Natural killer cell (primary cell): Measurements from ENCODE around the gene HAND1. TPM values are rescaled to one million over a fixed set of nuclear protein-coding genes. Genes with fewer than 3 reads are reported as not detected.

Experiments
- ATAC-seq, 3 donors: fragments of 150-1000 bp in 2 of 3; fragments of 200-7000 bp in 1 of 3; cut with Tn5 transposase; 1 replicate in 1 of 3; 2 replicates in 2 of 3; pipeline ENCODE4 v1.10.0; 2021; ENCODE audit warnings: mild to moderate bottlenecking in 2 of 3, moderate library complexity in 2 of 3
- DNase-seq, 2 donors: peaks; one replicate each; pipeline versions ENCODE4 v3.0.0 to v3.0.0-alpha.2; 2013 to 2021; ENCODE audit warnings: mixed read lengths in 1 of 2
- H3K27ac ChIP-seq: one replicate; pipeline ENCODE4 v1.5.1; 2013; ENCODE audit warnings: mild to moderate bottlenecking, low read length
- H3K27me3 ChIP-seq: one replicate; pipeline ENCODE4 v1.6.1; 2013; ENCODE audit warnings: low read length; ENCODE audit not compliant: control insufficient read depth, insufficient read depth
- H3K36me3 ChIP-seq: one replicate; pipeline ENCODE4 v1.6.1; 2013; ENCODE audit warnings: low read length; ENCODE audit not compliant: control insufficient read depth, insufficient read depth
- H3K4me1 ChIP-seq: one replicate; pipeline ENCODE4 v1.6.1; 2013; ENCODE audit warnings: low read length; ENCODE audit not compliant: control insufficient read depth, insufficient read depth
- H3K4me3 ChIP-seq: one replicate; pipeline ENCODE4 v1.5.1; 2013; ENCODE audit warnings: low read length
- H3K9me3 ChIP-seq: one replicate; pipeline ENCODE4 v1.6.1; 2013; ENCODE audit warnings: low read length; ENCODE audit not compliant: control insufficient read depth, insufficient read depth
- H3K27ac Mint-ChIP-seq, 2 donors: one replicate each; pipeline ENCODE4 v1.8.0; 2022; ENCODE audit warnings: mild to moderate bottlenecking in 2 of 2, mixed read lengths in 2 of 2, moderate library complexity in 1 of 2
- H3K27me3 Mint-ChIP-seq, 2 donors: one replicate each; pipeline ENCODE4 v1.8.0; 2022; ENCODE audit warnings: low read depth in 2 of 2, mixed read lengths in 2 of 2
- H3K36me3 Mint-ChIP-seq: one replicate; pipeline ENCODE4 v1.8.0; 2022; ENCODE audit warnings: mixed read lengths
- H3K4me1 Mint-ChIP-seq, 2 donors: one replicate each; pipeline ENCODE4 v1.8.0; 2022; ENCODE audit warnings: mixed read lengths in 2 of 2
- H3K4me3 Mint-ChIP-seq: one replicate; pipeline ENCODE4 v1.8.0; 2022; ENCODE audit warnings: mild to moderate bottlenecking, moderate library complexity, mixed read lengths
- H3K9me3 Mint-ChIP-seq, 2 donors: one replicate each; pipeline ENCODE4 v1.8.0; 2022; ENCODE audit warnings: mixed read lengths in 2 of 2
- WGBS: methylation state at CpG from one replicate; pipeline ENCODE4 v1.1.7; 2013; ENCODE audit warnings: missing lambda C conversion rate; ENCODE audit not compliant: insufficient coverage; 5-methylcytosine and 5-hydroxymethylcytosine counted together
- intact Hi-C: fragments of 100-400 bp; cut with micrococcal nuclease; formaldehyde crosslinking; loops from one replicate; pipeline ENCODE4 v1.14.2; 2022
- total RNA-seq, 4 donors: library from RNA; stranded (reverse); fragments of 120-200 nt in 1 of 4; gene quantifications; one replicate each; pipeline versions ENCODE4 v1.2.3 to v1.2.4, GENCODE V29; 2013 to 2022
- TF ChIP-seq, protein P1 (sequence below): fragments of 200-600 bp; IDR thresholded peaks from one replicate; pipeline ENCODE4 v1.8.0; 2022; ENCODE audit warnings: antibody characterized with exemption

The HAND1 gene
- total RNA-seq, 3 donors from 2014 or later (not counting 1 experiment from before 2014, with no cell fraction given): not detected

DNA sequence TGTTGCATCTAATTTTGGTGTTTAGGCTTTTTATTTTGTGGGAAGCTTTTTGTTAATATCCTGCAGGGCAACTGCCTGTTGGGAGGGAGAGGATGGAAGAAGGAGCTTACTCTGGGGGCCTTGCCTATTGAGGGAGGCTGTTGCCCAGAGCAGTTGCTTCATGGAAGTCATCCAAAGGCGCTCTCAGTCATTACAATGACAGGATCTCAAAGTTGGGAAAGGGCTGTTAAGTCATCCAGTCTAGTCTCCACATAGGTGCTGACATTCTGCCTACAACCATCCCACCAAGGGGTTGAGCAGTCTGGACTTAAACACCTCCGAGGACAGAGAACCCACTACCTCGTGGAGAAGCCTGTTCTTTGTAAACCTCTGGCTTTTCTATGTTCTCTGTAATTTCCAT lies 19.0 kb downstream of the HAND1 start:
- intact Hi-C loops: no loop called here
- no peaks in the 10 kb centered on the region for H3K27me3 Mint-ChIP-seq
- H3K9me3 Mint-ChIP-seq: no peaks in the 10 kb centered on the region
- no peak overlapping the region for H3K27ac Mint-ChIP-seq
- 92% methylated on average over 3 of the region's 3 CpGs for WGBS
- ATAC-seq (no peak), DNase-seq (no peak)
- H3K4me3 Mint-ChIP-seq: no peak overlapping the region
- Histone ChIP-seq H3K4me1 (no peaks in the 10 kb centered on the region), H3K27ac (no peak overlapping the region), H3K4me3 (no peak overlapping the region), H3K9me3 (no peaks in the 10 kb centered on the region), H3K36me3 (peaks cover 42% of the 10 kb centered on the region), H3K27me3 (no peaks in the 10 kb centered on the region)
- TF ChIP-seq, protein P1, sequence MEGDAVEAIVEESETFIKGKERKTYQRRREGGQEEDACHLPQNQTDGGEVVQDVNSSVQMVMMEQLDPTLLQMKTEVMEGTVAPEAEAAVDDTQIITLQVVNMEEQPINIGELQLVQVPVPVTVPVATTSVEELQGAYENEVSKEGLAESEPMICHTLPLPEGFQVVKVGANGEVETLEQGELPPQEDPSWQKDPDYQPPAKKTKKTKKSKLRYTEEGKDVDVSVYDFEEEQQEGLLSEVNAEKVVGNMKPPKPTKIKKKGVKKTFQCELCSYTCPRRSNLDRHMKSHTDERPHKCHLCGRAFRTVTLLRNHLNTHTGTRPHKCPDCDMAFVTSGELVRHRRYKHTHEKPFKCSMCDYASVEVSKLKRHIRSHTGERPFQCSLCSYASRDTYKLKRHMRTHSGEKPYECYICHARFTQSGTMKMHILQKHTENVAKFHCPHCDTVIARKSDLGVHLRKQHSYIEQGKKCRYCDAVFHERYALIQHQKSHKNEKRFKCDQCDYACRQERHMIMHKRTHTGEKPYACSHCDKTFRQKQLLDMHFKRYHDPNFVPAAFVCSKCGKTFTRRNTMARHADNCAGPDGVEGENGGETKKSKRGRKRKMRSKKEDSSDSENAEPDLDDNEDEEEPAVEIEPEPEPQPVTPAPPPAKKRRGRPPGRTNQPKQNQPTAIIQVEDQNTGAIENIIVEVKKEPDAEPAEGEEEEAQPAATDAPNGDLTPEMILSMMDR: no peak
- peaks cover 16% of the 10 kb centered on the region for H3K36me3 Mint-ChIP-seq
- peaks cover 0 to 5% of the 10 kb centered on the region in 2 donors for H3K4me1 Mint-ChIP-seq

DNA sequence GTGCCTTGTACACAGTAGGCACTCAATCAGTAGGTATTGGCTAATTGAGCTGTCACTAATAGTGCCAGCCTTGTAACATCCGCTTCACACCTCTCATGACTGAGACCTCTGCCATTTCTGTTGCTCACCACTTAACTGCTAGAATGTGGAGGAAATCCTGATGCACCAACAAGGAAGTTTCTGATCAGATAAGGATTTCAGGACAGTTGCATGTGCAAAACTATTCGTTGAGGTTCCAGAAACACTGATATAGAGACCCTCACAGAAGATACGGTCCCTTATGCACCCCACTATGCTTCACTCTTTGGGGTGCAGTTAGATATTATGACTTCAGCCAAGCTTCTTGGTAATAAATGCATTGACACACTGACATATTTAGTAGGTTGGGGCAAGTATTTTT lies 21.5 kb downstream of the HAND1 start:
- no peak overlapping the region for H3K27ac Mint-ChIP-seq
- H3K4me1 Mint-ChIP-seq: peaks cover 0 to 5% of the 10 kb centered on the region in 2 donors
- WGBS: 73% methylated on average over 3 of the region's 3 CpGs
- peaks cover 65% of the 10 kb centered on the region for H3K36me3 ChIP-seq
- no peaks in the 10 kb centered on the region for H3K9me3 ChIP-seq
- intact Hi-C loops: no loop called here
- TF ChIP-seq, protein P1: no peak
- H3K27me3 ChIP-seq: no peaks in the 10 kb centered on the region
- H3K9me3 Mint-ChIP-seq: no peaks in the 10 kb centered on the region
- DNase-seq: no peak
- no peak overlapping the region for H3K4me3 ChIP-seq
- H3K4me1 ChIP-seq: no peaks in the 10 kb centered on the region
- peaks cover 16% of the 10 kb centered on the region for H3K36me3 Mint-ChIP-seq
- H3K4me3 Mint-ChIP-seq: no peak overlapping the region
- H3K27me3 Mint-ChIP-seq: no peaks in the 10 kb centered on the region
- H3K27ac ChIP-seq: no peak overlapping the region
- ATAC-seq: no peak

DNA sequence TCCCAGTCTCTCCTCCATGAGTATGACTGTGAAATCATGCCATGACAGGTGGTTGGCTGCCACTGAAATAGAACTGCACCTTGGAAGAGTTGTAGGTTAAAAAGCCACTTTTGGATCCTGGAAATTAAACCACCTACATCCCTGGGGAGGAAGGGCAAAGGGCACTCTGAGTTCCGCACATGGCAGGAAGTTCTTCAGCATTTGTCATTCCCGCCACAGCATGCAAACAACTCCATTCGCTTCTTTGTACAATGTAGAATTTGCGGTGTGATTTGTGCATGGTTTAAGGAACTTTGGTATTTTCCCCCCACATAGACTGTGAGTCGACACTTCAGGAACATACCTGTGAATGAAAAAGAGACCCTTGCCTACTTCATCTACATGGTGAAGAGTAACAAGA lies 22.4 kb downstream of the HAND1 start:
- H3K9me3 ChIP-seq: no peaks in the 10 kb centered on the region
- no peak overlapping the region for H3K27ac ChIP-seq
- no peaks in the 10 kb centered on the region for H3K27me3 ChIP-seq
- ATAC-seq: no peak
- H3K4me1 ChIP-seq: no peaks in the 10 kb centered on the region
- Mint-ChIP-seq H3K27ac (no peak overlapping the region), H3K4me3 (no peak overlapping the region), H3K36me3 (peaks cover 16% of the 10 kb centered on the region), H3K4me1 (peaks cover 4 to 8% of the 10 kb centered on the region in 2 donors), H3K27me3 (no peaks in the 10 kb centered on the region), H3K9me3 (no peaks in the 10 kb centered on the region)
- TF ChIP-seq, protein P1: no peak
- H3K4me3 ChIP-seq: no peak overlapping the region
- 96% methylated on average over 4 of the region's 5 CpGs for WGBS
- intact Hi-C loops: no loop called here
- DNase-seq: no peak
- H3K36me3 ChIP-seq: peaks cover 75% of the 10 kb centered on the region

DNA sequence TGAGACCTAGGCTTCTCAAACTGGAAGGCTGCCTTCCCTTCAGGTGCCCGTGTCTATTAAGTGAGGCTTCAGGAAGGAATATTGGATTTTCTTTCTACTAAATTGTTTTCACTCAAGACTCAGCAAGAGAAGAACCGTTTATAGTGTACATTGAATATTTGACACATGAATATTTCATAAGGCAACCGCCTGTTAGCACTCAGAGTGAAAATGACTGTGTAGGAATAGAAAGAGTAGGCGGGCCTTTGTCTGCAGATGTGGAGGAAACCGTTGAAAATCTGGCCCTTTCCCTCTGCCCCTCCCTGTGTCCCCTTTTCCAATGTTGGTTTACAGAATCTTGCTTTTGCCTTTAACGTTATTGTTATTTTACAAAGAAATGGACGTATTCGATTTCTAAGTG lies 26.1 kb downstream of the HAND1 start:
- Mint-ChIP-seq H3K4me3 (no peak overlapping the region), H3K9me3 (no peaks in the 10 kb centered on the region), H3K27ac (peak overlapping the region in 1 of 2 donors; percentile 9), H3K27me3 (no peaks in the 10 kb centered on the region), H3K36me3 (peaks cover 6% of the 10 kb centered on the region), H3K4me1 (peaks cover 33 to 34% of the 10 kb centered on the region in 2 donors)
- no peak overlapping the region for H3K4me3 ChIP-seq
- intact Hi-C loops: no loop called here
- no peaks in the 10 kb centered on the region for H3K9me3 ChIP-seq
- WGBS: 94% methylated on average over 7 of the region's 8 CpGs
- peaks cover 61% of the 10 kb centered on the region for H3K36me3 ChIP-seq
- TF ChIP-seq, protein P1: no peak
- no peak overlapping the region for H3K27ac ChIP-seq
- H3K4me1 ChIP-seq: peaks cover 13% of the 10 kb centered on the region
- ATAC-seq (no peak), DNase-seq (no peak)
- H3K27me3 ChIP-seq: no peaks in the 10 kb centered on the region
